ENCODE measurements around the gene SP9.

GRCh38 chr2:174362949-174363348 is 28.2 kb downstream of the SP9 start:
- no peak for TF ChIP-seq MAX (IDR thresholded peaks at IDR 0.05)
- no peak for TF ChIP-seq RAD21 (IDR thresholded peaks at IDR 0.05; ENCODE audit: low read depth)
- TF ChIP-seq EGR1 (IDR thresholded peaks at IDR 0.05) = no peak
- no peak for TF ChIP-seq NFIC (IDR thresholded peaks at IDR 0.05)
- TF ChIP-seq TEAD4 (IDR thresholded peaks at IDR 0.05) = no peak
- TF ChIP-seq EP300 (IDR thresholded peaks at IDR 0.05; ENCODE audit: borderline replicate concordance) = no peak
- TF ChIP-seq CEBPB (IDR thresholded peaks at IDR 0.05) = no peak
- TF ChIP-seq TAF1 (IDR thresholded peaks at IDR 0.05; ENCODE audit: low read depth) = no peak

All from Ishikawa (cell line).